Panc1 (cell line): ENCODE results near the gene MIOX. TPM values are rescaled to one million over a fixed set of nuclear protein-coding genes. Genes with fewer than 3 reads are reported as not detected.

ENCODE experiments used
- ATAC-seq: fragments of 200-7000 bp; cut with Tn5 transposase; 2 replicates; pipeline ENCODE4 v1.9.1; 2020; ENCODE audit warnings: mild to moderate bottlenecking, moderate library complexity
- BruUV-seq: library from RNA; stranded (reverse); fragments of 400-500 nt; replicated peaks from 2 replicates; lab custom pipeline; 2021; lab: Mats Ljungman, UMichigan
- CTCF ChIA-PET: fragments of 300-600 bp; sonication (Branson Sonifier 250); formaldehyde crosslinking; loops from one replicate; lab custom pipeline; 2022; ENCODE audit warnings: antibody characterized with exemption; lab: Charles Lee
- POLR2A ChIA-PET: fragments of 300-600 bp; sonication (Branson Sonifier 250); formaldehyde crosslinking; loops from one replicate; lab custom pipeline; 2022; ENCODE audit warnings: antibody characterized with exemption; lab: Charles Lee
- DNase-seq: peaks from one replicate; pipeline ENCODE4 v3.0.0-alpha.2; 2010; ENCODE audit warnings: low read depth, low spot score
- H3K27ac ChIP-seq: 2 replicates; pipeline ENCODE4 v1.5.1; 2011; ENCODE audit warnings: mild to moderate bottlenecking, low read length, inconsistent platforms
- H3K27me3 ChIP-seq: fragments of 200-500 bp; sonication (Bioruptor generic); 2 replicates; pipeline ENCODE4 v1.6.0; 2014; ENCODE audit warnings: low read length, inconsistent platforms; ENCODE audit not compliant: control insufficient read depth, insufficient read depth
- H3K36me3 ChIP-seq: fragments of 200-500 bp; sonication (Bioruptor generic); 2 replicates; pipeline ENCODE4 v1.5.1; 2014; ENCODE audit warnings: inconsistent platforms, mild to moderate bottlenecking, low read length, moderate library complexity; ENCODE audit not compliant: control insufficient read depth, insufficient read depth
- H3K4me1 ChIP-seq: 2 replicates; pipeline ENCODE4 v1.5.1; 2011; ENCODE audit warnings: inconsistent platforms, mild to moderate bottlenecking, low read length, moderate library complexity; ENCODE audit not compliant: control insufficient read depth, insufficient read depth
- H3K4me3 ChIP-seq, 2 experiments: 2 replicates each; pipeline ENCODE4 v1.5.1; 2011 to 2012; ENCODE audit warnings: low read depth in 2 of 2, low read length in 2 of 2, mild to moderate bottlenecking in 2 of 2, inconsistent platforms in 1 of 2, moderate library complexity in 1 of 2
- H3K9me3 ChIP-seq: fragments of 200-500 bp; sonication (Bioruptor generic); 2 replicates; pipeline ENCODE4 v1.5.1; 2014; ENCODE audit warnings: low read depth, mild to moderate bottlenecking, inconsistent platforms, low read length, moderate library complexity; ENCODE audit not compliant: control insufficient read depth, insufficient read depth
- POLR2AphosphoS5 ChIP-seq: IDR thresholded peaks from 2 replicates; pipeline ENCODE4 v1.6.1; 2012; ENCODE audit warnings: mild to moderate bottlenecking, low read depth, low read length, moderate library complexity
- SIN3A ChIP-seq: IDR thresholded peaks from 2 replicates; pipeline ENCODE4 v1.6.1; 2012; ENCODE audit warnings: low read depth, mild to moderate bottlenecking, low read length, moderate library complexity, borderline replicate concordance; ENCODE audit not compliant: insufficient read depth
- TCF7L2 ChIP-seq: IDR thresholded peaks from 2 replicates; pipeline ENCODE4 v1.6.1; 2011; ENCODE audit warnings: mild to moderate bottlenecking, low read depth, low read length, inconsistent platforms
- in situ Hi-C: cut with HindIII; loops from 2 replicates; pipeline ENCODE4 v1.10.0; 2016; ENCODE audit warnings: low sequenced_read_pairs, low pct_unique_long_range_greater_than_20kb
- intact Hi-C: fragments of 100-400 bp; cut with micrococcal nuclease; formaldehyde crosslinking; loops from one replicate; pipeline ENCODE4 v1.10.0; 2022; ENCODE audit not compliant: unreplicated experiment
- total RNA-seq: library from RNA; stranded (reverse); gene quantifications from one replicate; pipeline ENCODE4 v1.2.1, GENCODE V29; 2021; ENCODE audit not compliant: unreplicated experiment
- TF ChIP-seq, protein P1 (sequence below): fragments of 450-650 bp; IDR thresholded peaks from 2 replicates; pipeline ENCODE4 v1.5.1; 2017; ENCODE audit warnings: mild to moderate bottlenecking
- TF ChIP-seq, protein P2 (sequence below), 2 experiments: IDR thresholded peaks; 2 replicates each; pipeline ENCODE4 v1.6.1; 2011 to 2012; ENCODE audit warnings: low read depth in 2 of 2, control low read depth in 1 of 2, low read length in 1 of 2, mild to moderate bottlenecking in 1 of 2, moderate library complexity in 1 of 2; ENCODE audit not compliant: insufficient read depth in 1 of 2

MIOX gene
- total RNA-seq, 1 experiment from 2014 or later = 0.23 TPM

DNA sequence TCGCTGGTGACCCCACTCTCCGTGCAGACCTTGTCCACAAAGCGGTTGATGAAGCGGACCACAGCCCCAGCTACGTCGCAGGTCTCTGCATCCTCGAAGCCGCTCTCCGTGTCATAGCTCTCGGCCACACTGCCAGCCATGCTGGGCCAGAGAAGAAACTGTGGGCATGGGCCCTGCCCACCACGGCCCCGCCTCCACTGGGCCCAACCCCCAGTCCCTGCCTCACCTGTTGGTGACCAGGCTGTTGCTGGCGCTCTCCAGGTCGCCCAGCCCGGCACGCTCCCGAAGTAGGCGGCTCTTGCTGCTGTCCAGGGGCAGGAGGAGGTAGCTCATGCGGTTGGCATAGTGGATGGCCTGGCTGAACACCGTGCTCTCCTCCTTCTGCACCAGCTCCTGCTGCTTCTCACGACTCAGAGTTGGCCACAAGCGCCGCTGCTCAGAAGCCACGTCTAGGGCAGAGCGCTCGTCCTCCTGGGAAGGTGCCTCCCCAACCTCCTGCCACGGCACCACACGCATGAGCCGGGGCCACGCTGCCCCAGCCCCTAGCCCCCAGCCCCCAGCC, 24.6 kb upstream of the MIOX start:
- CTCF ChIA-PET = no interaction called here
- H3K36me3 ChIP-seq = peaks cover 5% of the 10 kb centered on the region; the same call in 1 of the 2 replicates
- POLR2A ChIA-PET = no interaction called here

DNA sequence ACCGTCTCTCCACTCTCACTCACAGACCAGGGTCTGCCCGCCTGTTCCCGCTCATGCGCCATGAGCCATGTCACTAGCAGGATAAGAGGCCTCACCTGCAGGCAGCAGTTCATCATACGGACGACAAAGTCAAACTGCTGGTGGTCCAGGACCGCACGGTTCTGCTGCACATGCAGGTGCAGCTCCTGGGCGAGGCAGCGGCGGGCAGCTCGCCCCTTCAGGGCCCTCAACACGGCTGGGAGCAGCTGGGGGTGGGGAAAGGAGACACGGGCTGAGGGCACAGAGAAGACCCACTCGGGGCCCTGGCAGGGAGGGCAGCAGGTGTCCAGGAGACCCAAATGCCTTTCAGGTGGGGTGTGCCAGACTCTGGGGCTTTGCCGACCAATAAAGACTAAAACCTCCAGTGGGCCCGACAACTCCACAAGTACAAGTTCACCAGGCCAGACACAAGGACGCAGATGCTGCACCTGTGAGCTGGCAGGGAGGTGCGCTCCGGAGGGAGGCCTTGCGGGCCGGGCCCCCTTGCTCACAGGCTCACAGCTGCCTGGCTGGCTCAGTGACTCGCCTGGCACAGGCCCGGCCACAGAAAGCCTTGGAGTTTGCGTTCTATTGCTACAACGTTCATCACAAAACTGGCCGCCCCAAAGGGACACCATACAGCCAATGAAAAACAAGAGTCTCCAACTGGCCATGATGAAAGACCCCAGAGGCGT, 23.3 kb upstream of the MIOX start:
- Histone ChIP-seq H3K4me1 (no peaks in the 10 kb centered on the region), H3K27ac (no peak overlapping the region), H3K36me3 (peaks cover 5% of the 10 kb centered on the region; the same call in 1 of the 2 replicates), H3K9me3 (no peaks in the 10 kb centered on the region), H3K27me3 (no peaks in the 10 kb centered on the region), H3K4me3 (no peak overlapping the region)
- POLR2A ChIA-PET = no interaction called here
- no peak for ATAC-seq
- in situ Hi-C loops = no loop called here
- no TSS peak for BruUV-seq
- no peak for DNase-seq
- intact Hi-C loops = no loop called here
- CTCF ChIA-PET = no interaction called here
- TF ChIP-seq, protein P1, sequence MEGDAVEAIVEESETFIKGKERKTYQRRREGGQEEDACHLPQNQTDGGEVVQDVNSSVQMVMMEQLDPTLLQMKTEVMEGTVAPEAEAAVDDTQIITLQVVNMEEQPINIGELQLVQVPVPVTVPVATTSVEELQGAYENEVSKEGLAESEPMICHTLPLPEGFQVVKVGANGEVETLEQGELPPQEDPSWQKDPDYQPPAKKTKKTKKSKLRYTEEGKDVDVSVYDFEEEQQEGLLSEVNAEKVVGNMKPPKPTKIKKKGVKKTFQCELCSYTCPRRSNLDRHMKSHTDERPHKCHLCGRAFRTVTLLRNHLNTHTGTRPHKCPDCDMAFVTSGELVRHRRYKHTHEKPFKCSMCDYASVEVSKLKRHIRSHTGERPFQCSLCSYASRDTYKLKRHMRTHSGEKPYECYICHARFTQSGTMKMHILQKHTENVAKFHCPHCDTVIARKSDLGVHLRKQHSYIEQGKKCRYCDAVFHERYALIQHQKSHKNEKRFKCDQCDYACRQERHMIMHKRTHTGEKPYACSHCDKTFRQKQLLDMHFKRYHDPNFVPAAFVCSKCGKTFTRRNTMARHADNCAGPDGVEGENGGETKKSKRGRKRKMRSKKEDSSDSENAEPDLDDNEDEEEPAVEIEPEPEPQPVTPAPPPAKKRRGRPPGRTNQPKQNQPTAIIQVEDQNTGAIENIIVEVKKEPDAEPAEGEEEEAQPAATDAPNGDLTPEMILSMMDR = no peak
- TF ChIP-seq, protein P2, sequence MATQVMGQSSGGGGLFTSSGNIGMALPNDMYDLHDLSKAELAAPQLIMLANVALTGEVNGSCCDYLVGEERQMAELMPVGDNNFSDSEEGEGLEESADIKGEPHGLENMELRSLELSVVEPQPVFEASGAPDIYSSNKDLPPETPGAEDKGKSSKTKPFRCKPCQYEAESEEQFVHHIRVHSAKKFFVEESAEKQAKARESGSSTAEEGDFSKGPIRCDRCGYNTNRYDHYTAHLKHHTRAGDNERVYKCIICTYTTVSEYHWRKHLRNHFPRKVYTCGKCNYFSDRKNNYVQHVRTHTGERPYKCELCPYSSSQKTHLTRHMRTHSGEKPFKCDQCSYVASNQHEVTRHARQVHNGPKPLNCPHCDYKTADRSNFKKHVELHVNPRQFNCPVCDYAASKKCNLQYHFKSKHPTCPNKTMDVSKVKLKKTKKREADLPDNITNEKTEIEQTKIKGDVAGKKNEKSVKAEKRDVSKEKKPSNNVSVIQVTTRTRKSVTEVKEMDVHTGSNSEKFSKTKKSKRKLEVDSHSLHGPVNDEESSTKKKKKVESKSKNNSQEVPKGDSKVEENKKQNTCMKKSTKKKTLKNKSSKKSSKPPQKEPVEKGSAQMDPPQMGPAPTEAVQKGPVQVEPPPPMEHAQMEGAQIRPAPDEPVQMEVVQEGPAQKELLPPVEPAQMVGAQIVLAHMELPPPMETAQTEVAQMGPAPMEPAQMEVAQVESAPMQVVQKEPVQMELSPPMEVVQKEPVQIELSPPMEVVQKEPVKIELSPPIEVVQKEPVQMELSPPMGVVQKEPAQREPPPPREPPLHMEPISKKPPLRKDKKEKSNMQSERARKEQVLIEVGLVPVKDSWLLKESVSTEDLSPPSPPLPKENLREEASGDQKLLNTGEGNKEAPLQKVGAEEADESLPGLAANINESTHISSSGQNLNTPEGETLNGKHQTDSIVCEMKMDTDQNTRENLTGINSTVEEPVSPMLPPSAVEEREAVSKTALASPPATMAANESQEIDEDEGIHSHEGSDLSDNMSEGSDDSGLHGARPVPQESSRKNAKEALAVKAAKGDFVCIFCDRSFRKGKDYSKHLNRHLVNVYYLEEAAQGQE (IDR thresholded peaks at IDR 0.05; ENCODE audit: insufficient read depth in 1 of 2, low read depth in 2 of 2, low read length in 1 of 2) = no peak
- no peak for TF ChIP-seq TCF7L2
- no peak for TF ChIP-seq POLR2AphosphoS5
- no peak for TF ChIP-seq SIN3A

More for the DNA sequence above, 24.6 kb upstream of the MIOX start:
- BruUV-seq = no TSS peak
- intact Hi-C loops (no loop called here), in situ Hi-C loops (no loop called here)
- Histone ChIP-seq H3K4me1 (no peaks in the 10 kb centered on the region), H3K4me3 (no peak overlapping the region), H3K27ac (no peak overlapping the region), H3K27me3 (no peaks in the 10 kb centered on the region), H3K9me3 (no peaks in the 10 kb centered on the region)
- DNase-seq = no peak
- TF ChIP-seq TCF7L2 (no peak), POLR2AphosphoS5 (no peak), SIN3A (no peak)
- TF ChIP-seq, protein P1 = no peak
- TF ChIP-seq, protein P2 (IDR thresholded peaks at IDR 0.05; ENCODE audit: insufficient read depth in 1 of 2, low read depth in 2 of 2, low read length in 1 of 2) = no peak
- 0 out of 2 replicates have a peak, but pooled peaks have one; percentile 29 for ATAC-seq
